Suppressor macrophage treated with lipopolysaccharide for 1 hour (primary cell): ENCODE data around the gene PHYHIPL.

ENCODE experiments used
- DNase-seq, 3 donors: peaks; one replicate each; pipeline ENCODE4 v3.0.0-alpha.2; 2020 to 2022

PHYHIPL gene

GRCh38 chr10:59176241-59177030 lies at the start of gene PHYHIPL:
Gene PHYHIPL (plus strand): TSS chr10:59176643. CDS start chr10:59176854, 211 bp downstream.
- DNase-seq = no peak

- no peak for DNase-seq
Measured at GRCh38 chr10:59126991-59127390, 49.5 kb upstream of the PHYHIPL start.

GRCh38 chr10:59127991-59128390 lies 48.5 kb upstream of the PHYHIPL start:
- DNase-seq = no peak

- DNase-seq = no peak
Measured at GRCh38 chr10:59129867-59130266, 46.6 kb upstream of the PHYHIPL start.

- DNase-seq = no peak
Measured at GRCh38 chr10:59131666-59132065, 44.8 kb upstream of the PHYHIPL start.

GRCh38 chr10:59133841-59134593 lies 42.4 kb upstream of the PHYHIPL start:
- DNase-seq = no peak

DNA sequence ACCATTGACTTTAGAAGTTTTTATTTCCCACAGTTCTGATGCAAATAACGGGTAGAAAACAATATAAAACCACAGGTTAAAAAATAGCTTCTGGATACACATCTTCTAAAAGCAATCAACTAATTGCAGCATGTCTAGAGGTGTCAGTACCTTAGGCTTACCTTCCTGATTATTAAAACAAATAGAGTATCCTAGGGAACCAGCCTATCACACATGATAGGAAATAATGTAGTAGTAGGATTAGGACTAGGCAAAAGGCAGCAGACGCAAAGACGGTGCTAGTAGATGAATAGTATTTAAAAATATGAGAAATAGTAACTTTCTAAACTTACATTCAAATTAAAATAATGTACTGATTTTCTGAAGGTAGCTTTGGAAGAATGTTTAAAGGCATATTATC lies 41.7 kb upstream of the PHYHIPL start:
- DNase-seq = no peak

DNA sequence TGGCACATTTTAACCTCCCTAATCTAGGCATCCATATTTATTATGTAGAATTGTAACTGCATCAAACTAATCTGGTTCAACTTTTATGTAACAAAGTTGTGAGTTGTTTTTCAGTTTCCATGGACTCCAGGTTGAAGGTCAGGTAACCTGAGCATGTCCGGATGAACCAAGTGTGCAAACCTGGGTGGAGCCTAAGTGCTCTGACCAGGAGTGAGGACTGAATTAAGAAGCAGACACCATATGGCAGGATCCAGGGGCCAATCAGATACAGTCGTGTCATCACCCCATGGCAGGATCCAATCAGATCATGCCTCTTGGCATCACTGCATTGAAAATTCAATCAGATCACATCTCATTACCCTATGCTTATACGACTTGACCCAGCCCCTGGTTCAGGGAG lies 41.2 kb upstream of the PHYHIPL start:
- no peak for DNase-seq

DNA sequence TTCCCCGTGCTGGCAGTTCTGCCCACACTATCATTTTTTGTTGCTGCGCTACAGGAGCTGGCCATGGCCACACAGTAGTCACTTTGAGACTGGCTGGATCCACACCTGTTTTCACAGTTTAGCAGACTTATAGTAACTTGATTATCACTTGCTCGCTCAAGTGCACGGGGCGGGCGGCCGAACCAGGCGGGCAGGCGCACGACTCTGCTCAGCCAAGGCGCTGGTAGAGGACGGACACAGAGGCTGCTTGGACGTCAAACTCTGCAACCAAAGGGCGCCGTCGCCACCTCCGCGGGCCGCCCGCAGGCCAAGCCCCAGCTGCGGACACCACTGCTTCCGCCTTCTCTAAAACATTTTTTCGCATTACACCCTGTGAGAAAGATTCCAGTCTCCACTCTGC lies 38.4 kb upstream of the PHYHIPL start:
- DNase-seq = no peak

DNA sequence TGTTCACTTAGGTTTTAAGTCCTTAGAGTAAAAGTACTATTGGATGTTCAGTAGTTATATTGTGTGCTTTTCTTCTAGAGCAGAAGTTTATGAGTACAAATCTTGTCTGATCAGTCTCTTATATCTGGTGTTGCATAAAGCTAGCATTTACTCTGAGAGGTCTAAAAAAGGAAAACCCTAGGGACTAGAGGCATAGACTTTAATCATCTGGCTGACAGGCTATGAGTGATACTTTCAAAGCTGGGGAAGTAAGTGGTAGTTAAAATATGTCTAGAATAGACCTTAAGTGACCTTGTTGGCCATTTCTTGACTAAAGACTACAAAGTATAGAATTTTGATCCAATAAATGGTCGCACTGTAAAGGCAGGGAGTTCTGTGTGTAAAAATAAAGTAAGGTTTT lies 32.9 kb upstream of the PHYHIPL start:
- no peak for DNase-seq

GRCh38 chr10:59148701-59149100 lies 27.7 kb upstream of the PHYHIPL start:
- DNase-seq = no peak

- no peak for DNase-seq
Measured at GRCh38 chr10:59155556-59155955, 20.9 kb upstream of the PHYHIPL start.

DNA sequence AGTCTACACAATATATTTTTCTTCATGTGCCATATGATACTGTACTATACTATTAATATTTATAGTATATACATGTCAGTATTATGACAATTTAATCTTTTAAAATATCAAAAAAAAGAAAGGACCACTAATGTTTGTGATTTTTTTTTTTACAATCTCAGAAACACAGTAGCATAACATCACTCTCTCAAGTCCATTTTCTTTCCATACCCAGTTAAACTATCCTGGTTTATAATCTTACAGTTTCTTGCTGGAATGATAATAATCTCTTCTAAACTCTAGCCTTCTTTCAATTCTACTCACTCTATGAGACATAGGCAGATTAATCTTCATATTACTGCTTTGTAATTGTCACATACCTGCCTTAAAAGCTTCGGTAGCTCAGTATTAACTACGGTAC lies 8.9 kb upstream of the PHYHIPL start:
- DNase-seq = no peak

DNA sequence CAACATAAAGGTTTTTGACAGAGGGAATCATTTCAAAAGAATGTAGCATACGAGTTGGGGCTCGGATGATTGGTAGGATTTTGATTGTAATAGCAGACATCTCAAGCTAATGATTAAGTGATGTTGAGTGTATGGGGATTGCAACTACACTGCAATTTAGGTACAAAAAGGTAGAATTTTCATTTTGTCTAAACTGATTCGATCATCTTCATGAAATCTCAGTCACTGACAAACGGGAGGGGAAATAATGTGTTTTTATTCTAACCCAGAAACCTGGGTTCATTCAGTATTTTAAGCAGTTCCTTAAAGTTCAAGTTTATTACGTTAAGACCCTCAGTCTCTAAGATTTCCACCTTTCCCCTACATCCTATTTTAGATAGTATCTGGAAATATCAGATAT lies 3.9 kb upstream of the PHYHIPL start:
- DNase-seq = no peak

GRCh38 chr10:59173414-59173813 lies 3.0 kb upstream of the PHYHIPL start:
- no peak for DNase-seq

DNA sequence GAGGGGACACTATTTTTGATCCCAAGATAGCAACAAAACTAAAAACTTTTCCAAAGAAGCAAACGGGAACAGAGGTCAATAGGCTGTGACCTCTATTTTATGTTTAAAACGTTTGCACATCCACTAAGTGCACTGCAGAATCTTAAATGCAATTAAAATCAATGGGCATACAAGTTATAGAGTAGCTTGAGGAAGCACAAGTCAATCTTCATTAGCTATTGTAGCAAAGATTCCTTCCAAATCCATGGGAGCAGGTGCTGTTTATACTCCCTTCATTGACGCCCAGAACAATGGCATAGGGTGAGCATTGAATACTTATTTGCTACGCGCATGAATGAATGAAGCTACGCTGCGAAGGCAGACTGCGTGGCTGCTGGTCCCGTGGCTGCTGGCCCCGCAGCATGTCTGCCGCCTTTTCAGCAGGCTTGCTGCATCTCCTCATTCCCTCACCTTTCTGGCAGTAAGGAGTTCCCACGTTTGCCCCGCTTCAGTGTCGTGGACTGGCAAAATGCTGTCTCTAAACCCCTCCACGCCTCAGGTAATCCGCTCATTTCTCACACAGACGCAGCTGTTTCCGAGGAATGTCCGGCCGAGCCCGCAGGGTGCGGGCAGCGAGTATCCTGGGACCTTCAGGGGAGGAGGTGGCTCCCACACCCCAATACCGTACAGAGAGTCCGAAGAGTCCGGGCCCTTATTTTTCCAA lies 754 bp upstream of the PHYHIPL start:
- no peak for DNase-seq

GRCh38 chr10:59177031-59177797 lies 771 bp downstream of the PHYHIPL start:
- peak in 1 of 3 donors; percentile 2 for DNase-seq

DNA sequence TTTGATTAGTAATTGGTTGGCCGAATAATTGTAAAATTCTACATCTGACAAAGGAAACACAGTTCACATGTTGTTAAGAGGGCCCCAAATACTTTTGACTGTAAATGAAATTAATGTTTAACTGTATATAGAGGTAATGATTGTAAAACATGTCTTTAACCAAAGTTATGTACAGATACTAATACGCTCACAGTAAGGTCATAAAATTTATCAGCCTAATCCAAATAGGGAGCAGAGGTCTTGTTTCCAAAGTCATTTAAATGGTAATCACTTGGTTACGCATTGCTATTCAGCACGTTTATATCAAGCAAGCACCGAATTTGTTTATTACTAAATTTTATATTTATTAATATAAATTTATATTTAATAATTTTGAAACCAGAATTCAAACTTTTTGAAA lies 1.4 kb downstream of the PHYHIPL start:
- no peak for DNase-seq

DNA sequence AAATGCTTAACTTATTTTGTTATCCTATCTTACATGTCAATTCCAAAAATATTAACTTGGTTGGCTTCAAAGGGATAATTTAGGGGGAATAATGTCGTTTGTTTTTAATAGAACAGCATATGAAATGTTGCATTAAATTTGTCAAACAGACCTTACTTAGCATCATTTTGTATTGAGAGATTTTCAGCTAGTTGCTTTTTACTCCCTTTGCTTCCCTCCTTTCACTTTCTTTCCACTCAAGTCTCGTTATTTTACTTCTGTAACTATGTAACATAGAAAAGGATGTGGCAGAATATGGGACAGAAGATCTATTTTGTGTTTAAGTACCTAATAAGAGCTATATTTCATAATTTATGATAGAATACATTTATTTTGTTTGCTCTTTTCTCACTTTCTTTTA lies 2.6 kb downstream of the PHYHIPL start:
- no peak for DNase-seq

GRCh38 chr10:59180689-59181270 lies 4.3 kb downstream of the PHYHIPL start:
- no peak for DNase-seq

DNA sequence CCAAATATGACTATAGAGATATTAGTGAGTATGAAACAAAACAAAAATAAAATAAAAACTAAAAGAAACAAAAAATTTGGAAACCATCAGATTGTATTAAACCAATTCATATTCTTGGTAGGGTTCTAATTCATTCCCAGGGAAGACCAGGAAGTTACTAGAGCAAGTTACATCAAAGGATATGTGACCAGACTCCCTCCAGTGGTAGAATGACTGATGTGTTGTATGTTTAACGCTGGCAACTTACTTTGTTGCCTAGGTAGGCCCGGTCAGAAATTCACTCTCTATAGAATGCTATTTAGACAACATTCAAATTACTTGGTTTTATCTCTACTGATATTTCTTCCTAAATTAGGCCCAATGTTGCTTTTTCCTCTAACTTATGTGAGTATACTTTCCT lies 5.2 kb downstream of the PHYHIPL start:
- peak in 1 of 3 donors; percentile 21 for DNase-seq

DNA sequence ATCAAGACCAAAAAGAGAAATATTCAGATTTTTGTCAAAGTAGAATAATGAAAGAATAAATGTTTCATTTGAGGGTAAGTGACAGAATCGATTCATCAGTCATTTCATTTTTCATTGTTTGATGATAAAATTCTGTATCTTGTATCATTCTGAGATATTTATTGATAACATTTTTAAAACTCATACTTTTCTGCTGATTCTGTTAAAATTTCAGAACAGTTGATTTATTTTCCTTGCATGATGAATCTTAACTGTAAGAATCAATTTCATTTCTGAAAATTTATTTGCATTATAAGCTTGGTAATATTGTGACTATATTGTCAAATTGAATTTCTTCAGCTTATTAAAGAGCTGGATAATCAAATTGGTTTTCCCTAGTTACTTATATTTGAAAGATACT lies 13.9 kb downstream of the PHYHIPL start:
- no peak for DNase-seq
